Measurements from ENCODE around the gene SFRP4. TPM values are rescaled to one million over a fixed set of nuclear protein-coding genes. Genes with fewer than 3 reads are reported as not detected.

SFRP4 gene
- polyA plus RNA-seq, 1 of the 3 experiments (the other 2 are of a cell fraction) = not detected

GRCh38 chr7:37952240-37952639 lies 35.6 kb upstream of the SFRP4 start:
- H2AFZ ChIP-seq (ENCODE audit: low read depth) = no peak overlapping the region
- H3K27me3 ChIP-seq (ENCODE audit: insufficient read depth) = no peaks in the 10 kb centered on the region
- H3K79me2 ChIP-seq (ENCODE audit: insufficient read depth) = no peaks in the 10 kb centered on the region
- no peaks in the 10 kb centered on the region for H3K9me2 ChIP-seq
- H3K4me1 ChIP-seq (ENCODE audit: control insufficient read depth in 1 of 2, insufficient read depth in 2 of 2, low read depth in 1 of 2, low read length in 1 of 2) = no peaks in the 10 kb centered on the region
- H4K20me1 ChIP-seq (ENCODE audit: insufficient read depth) = no peaks in the 10 kb centered on the region
- WGBS (ENCODE audit: low lambda C conversion rate) = 79% methylated on average over 2 of the region's 2 CpGs
- H3F3A ChIP-seq (replicated peaks; ENCODE audit: insufficient read depth) = no peaks in the 10 kb centered on the region
- DNase-seq = no peak
- H3K4me3 ChIP-seq (ENCODE audit: low read depth in 2 of 2, low read length in 1 of 2) = no peak overlapping the region
- H3K9ac ChIP-seq = no peak overlapping the region
- H3K9me3 ChIP-seq = no peaks in the 10 kb centered on the region
- peaks cover 0 to 3% of the 10 kb centered on the region in 2 experiments for H3K36me3 ChIP-seq (replicated peaks in 1 of 2; ENCODE audit: control insufficient read depth in 1 of 2, insufficient read depth in 2 of 2, low read length in 1 of 2)
- ChIA-PET POLR2A (no interaction called here), CTCF (interaction anchor here (1.0 to 1.7 kb wide), 2 partner anchors 33 to 51 kb away, joined by 4 to 5 read pairs; no protein-coding TSS in a partner anchor)
- H3K27ac ChIP-seq (ENCODE audit: low read depth in 2 of 2, low read length in 1 of 2) = no peak overlapping the region
- TF ChIP-seq GABPA (IDR thresholded peaks at IDR 0.05; ENCODE audit: low read depth) = no peak
- TF ChIP-seq TCF12 (IDR thresholded peaks at IDR 0.05) = no peak
- no peak for TF ChIP-seq EP300 (IDR thresholded peaks at IDR 0.05; ENCODE audit: borderline replicate concordance in 1 of 2, low read depth in 1 of 2, low read length in 1 of 2)
- no peak for TF ChIP-seq EZH2phosphoT487 (IDR thresholded peaks at IDR 0.05; ENCODE audit: borderline replicate concordance, low read depth)
- TF ChIP-seq FOXM1 (IDR thresholded peaks at IDR 0.05; ENCODE audit: low read depth) = no peak
- no peak for TF ChIP-seq JUND (IDR thresholded peaks at IDR 0.05)
- no peak for TF ChIP-seq GATA2 (CRISPR knock-in tag; IDR thresholded peaks at IDR 0.05)
- no peak for TF ChIP-seq MEF2A (IDR thresholded peaks at IDR 0.05; ENCODE audit: borderline replicate concordance, low read depth)
- TF ChIP-seq SMC3 (IDR thresholded peaks at IDR 0.05; ENCODE audit: low read depth, low read length) = no peak
- TF ChIP-seq MXI1 (IDR thresholded peaks at IDR 0.05; ENCODE audit: low read depth, low read length) = no peak
- TF ChIP-seq, protein P1, sequence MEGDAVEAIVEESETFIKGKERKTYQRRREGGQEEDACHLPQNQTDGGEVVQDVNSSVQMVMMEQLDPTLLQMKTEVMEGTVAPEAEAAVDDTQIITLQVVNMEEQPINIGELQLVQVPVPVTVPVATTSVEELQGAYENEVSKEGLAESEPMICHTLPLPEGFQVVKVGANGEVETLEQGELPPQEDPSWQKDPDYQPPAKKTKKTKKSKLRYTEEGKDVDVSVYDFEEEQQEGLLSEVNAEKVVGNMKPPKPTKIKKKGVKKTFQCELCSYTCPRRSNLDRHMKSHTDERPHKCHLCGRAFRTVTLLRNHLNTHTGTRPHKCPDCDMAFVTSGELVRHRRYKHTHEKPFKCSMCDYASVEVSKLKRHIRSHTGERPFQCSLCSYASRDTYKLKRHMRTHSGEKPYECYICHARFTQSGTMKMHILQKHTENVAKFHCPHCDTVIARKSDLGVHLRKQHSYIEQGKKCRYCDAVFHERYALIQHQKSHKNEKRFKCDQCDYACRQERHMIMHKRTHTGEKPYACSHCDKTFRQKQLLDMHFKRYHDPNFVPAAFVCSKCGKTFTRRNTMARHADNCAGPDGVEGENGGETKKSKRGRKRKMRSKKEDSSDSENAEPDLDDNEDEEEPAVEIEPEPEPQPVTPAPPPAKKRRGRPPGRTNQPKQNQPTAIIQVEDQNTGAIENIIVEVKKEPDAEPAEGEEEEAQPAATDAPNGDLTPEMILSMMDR (IDR thresholded peaks at IDR 0.05) = no peak
- TF ChIP-seq YY1 (IDR thresholded peaks at IDR 0.05; ENCODE audit: low read depth) = no peak
- TF ChIP-seq RCOR1 (IDR thresholded peaks at IDR 0.05; ENCODE audit: low read length) = no peak
- TF ChIP-seq TAF1 (IDR thresholded peaks at IDR 0.05; ENCODE audit: borderline replicate concordance, low read depth, low read length) = no peak
- no peak for TF ChIP-seq NFIC (IDR thresholded peaks at IDR 0.05; ENCODE audit: borderline replicate concordance)
- no peak for TF ChIP-seq USF2 (IDR thresholded peaks at IDR 0.05; ENCODE audit: borderline replicate concordance, low read depth, low read length)
- TF ChIP-seq ELF1 (IDR thresholded peaks at IDR 0.05) = no peak
- TF ChIP-seq, protein P2, sequence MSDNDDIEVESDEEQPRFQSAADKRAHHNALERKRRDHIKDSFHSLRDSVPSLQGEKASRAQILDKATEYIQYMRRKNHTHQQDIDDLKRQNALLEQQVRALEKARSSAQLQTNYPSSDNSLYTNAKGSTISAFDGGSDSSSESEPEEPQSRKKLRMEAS (IDR thresholded peaks at IDR 0.05; ENCODE audit: low read depth) = no peak
- H3K4me2 ChIP-seq = no peak overlapping the region

DNA sequence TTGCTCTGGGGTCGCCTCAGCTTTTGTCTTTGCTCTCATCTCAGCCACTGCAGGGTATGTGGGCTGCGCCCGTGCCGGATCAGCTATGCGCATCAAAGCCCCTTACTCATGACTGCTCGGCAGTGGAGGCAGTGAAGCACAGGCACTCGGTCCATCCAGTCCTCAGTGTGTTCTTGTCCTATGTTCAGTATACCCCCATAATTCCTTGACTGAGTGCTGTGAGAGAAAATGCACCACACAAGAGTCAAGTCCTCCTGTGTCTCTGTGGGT lies 31.3 kb upstream of the SFRP4 start:
- 86% methylated on average over 6 of the region's 7 CpGs for WGBS (ENCODE audit: low lambda C conversion rate)
- POLR2A ChIA-PET = interaction anchor here (0.5 kb wide), 1 partner anchor 105 kb away, joined by 3 read pairs; no protein-coding TSS in a partner anchor

More for the DNA sequence above, 31.3 kb upstream of the SFRP4 start:
- Histone ChIP-seq H3K9ac (no peak overlapping the region), H3K9me2 (no peaks in the 10 kb centered on the region), H3K27ac (ENCODE audit: low read depth in 2 of 2, low read length in 1 of 2) (no peak overlapping the region), H3F3A (replicated peaks; ENCODE audit: insufficient read depth) (no peaks in the 10 kb centered on the region), H3K4me2 (no peak overlapping the region), H3K4me3 (ENCODE audit: low read depth in 2 of 2, low read length in 1 of 2) (no peak overlapping the region), H4K20me1 (ENCODE audit: insufficient read depth) (no peaks in the 10 kb centered on the region), H3K79me2 (ENCODE audit: insufficient read depth) (no peaks in the 10 kb centered on the region), H3K4me1 (ENCODE audit: control insufficient read depth in 1 of 2, insufficient read depth in 2 of 2, low read depth in 1 of 2, low read length in 1 of 2) (peaks cover 0 to 3% of the 10 kb centered on the region in 2 experiments; a peak in 1 of 4 replicates), H3K9me3 (no peaks in the 10 kb centered on the region), H3K36me3 (replicated peaks in 1 of 2; ENCODE audit: control insufficient read depth in 1 of 2, insufficient read depth in 2 of 2, low read length in 1 of 2) (peaks cover 0 to 3% of the 10 kb centered on the region in 2 experiments), H3K27me3 (ENCODE audit: insufficient read depth) (no peaks in the 10 kb centered on the region), H2AFZ (ENCODE audit: low read depth) (no peak overlapping the region)
- CTCF ChIA-PET = interaction anchor here (0.8 to 1.9 kb wide), 4 partner anchors 10 to 45 kb away, joined by 4 to 5 read pairs (median 4); partner anchors contain the start of genes EPDR1 and SFRP4
- TF ChIP-seq SMC3 (IDR thresholded peaks at IDR 0.05; ENCODE audit: low read depth, low read length) (no peak), YY1 (IDR thresholded peaks at IDR 0.05; ENCODE audit: low read depth) (no peak), CHD2 (IDR thresholded peaks at IDR 0.05; ENCODE audit: low read length, partially characterized antibody) (no peak), SIN3A (IDR thresholded peaks at IDR 0.05; ENCODE audit: borderline replicate concordance, low read depth, low read length) (no peak), FOXM1 (IDR thresholded peaks at IDR 0.05; ENCODE audit: low read depth) (no peak), RXRA (IDR thresholded peaks at IDR 0.05; ENCODE audit: borderline replicate concordance, low read depth) (no peak), TAF1 (IDR thresholded peaks at IDR 0.05; ENCODE audit: borderline replicate concordance, low read depth, low read length) (no peak), ELF1 (IDR thresholded peaks at IDR 0.05) (no peak), JUND (IDR thresholded peaks at IDR 0.05) (no peak), MEF2A (IDR thresholded peaks at IDR 0.05; ENCODE audit: borderline replicate concordance, low read depth) (no peak)
- TF ChIP-seq, protein P3, sequence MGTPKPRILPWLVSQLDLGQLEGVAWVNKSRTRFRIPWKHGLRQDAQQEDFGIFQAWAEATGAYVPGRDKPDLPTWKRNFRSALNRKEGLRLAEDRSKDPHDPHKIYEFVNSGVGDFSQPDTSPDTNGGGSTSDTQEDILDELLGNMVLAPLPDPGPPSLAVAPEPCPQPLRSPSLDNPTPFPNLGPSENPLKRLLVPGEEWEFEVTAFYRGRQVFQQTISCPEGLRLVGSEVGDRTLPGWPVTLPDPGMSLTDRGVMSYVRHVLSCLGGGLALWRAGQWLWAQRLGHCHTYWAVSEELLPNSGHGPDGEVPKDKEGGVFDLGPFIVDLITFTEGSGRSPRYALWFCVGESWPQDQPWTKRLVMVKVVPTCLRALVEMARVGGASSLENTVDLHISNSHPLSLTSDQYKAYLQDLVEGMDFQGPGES (IDR thresholded peaks at IDR 0.05; ENCODE audit: low read depth, low read length) = no peak
- TF ChIP-seq, protein P2 (IDR thresholded peaks at IDR 0.05; ENCODE audit: low read depth) = no peak
- DNase-seq = no peak

All from SK-N-SH (cell line).